Astrocyte (in vitro differentiated cells and primary cell): Measurements from ENCODE around the gene PCDHGA1. TPM values are rescaled to one million over a fixed set of nuclear protein-coding genes. Genes with fewer than 3 reads are reported as not detected.

Experiments used
- DNase-seq: peaks from one replicate; pipeline ENCODE4 v3.0.0-alpha.2; 2010; ENCODE audit warnings: low read depth
- FAIRE-seq: peaks from 2 replicates; lab custom pipeline; 2011; peaks lifted over from hg19 to GRCh38; lab: Jason Lieb, UNC
- H2AFZ ChIP-seq: 2 replicates; pipeline ENCODE4 v1.6.0; 2012; ENCODE audit warnings: low read depth, low read length, inconsistent platforms
- H3K27ac ChIP-seq: 2 replicates; pipeline ENCODE4 v1.5.1; 2011; ENCODE audit warnings: low read depth, low read length, inconsistent platforms
- H3K27me3 ChIP-seq: 2 replicates; pipeline ENCODE4 v1.6.0; 2011; ENCODE audit warnings: low read length, inconsistent platforms; ENCODE audit not compliant: insufficient read depth
- H3K36me3 ChIP-seq: 2 replicates; pipeline ENCODE4 v1.5.1; 2011; ENCODE audit warnings: low read length, inconsistent platforms; ENCODE audit not compliant: insufficient read depth
- H3K4me1 ChIP-seq: 2 replicates; pipeline ENCODE4 v1.5.1; 2011; ENCODE audit warnings: low read length, inconsistent platforms; ENCODE audit not compliant: insufficient read depth
- H3K4me2 ChIP-seq: 2 replicates; pipeline ENCODE4 v1.6.0; 2012; ENCODE audit warnings: low read length, inconsistent platforms
- H3K4me3 ChIP-seq: 2 replicates; pipeline ENCODE4 v1.5.1; 2011; ENCODE audit warnings: low read depth, mild to moderate bottlenecking, low read length, inconsistent platforms; ENCODE audit not compliant: insufficient read depth
- H3K79me2 ChIP-seq: 2 replicates; pipeline ENCODE4 v1.6.0; 2012; ENCODE audit warnings: mild to moderate bottlenecking, low read length, inconsistent platforms; ENCODE audit not compliant: insufficient read depth
- H3K9ac ChIP-seq: 2 replicates; pipeline ENCODE4 v1.6.0; 2012; ENCODE audit warnings: mild to moderate bottlenecking, low read length, inconsistent platforms
- H3K9me3 ChIP-seq: 2 replicates; pipeline ENCODE4 v1.5.1; 2012; ENCODE audit warnings: low read depth, mild to moderate bottlenecking, low read length, inconsistent platforms; ENCODE audit not compliant: insufficient read depth
- H4K20me1 ChIP-seq: 2 replicates; pipeline ENCODE4 v1.6.0; 2012; ENCODE audit warnings: low read length, inconsistent platforms; ENCODE audit not compliant: insufficient read depth
- H3K27ac Mint-ChIP-seq: one replicate; pipeline ENCODE4 v1.8.0; 2021; ENCODE audit warnings: mild to moderate bottlenecking, mixed read lengths; ENCODE audit not compliant: unreplicated experiment
- H3K27me3 Mint-ChIP-seq: one replicate; pipeline ENCODE4 v1.8.0; 2021; ENCODE audit warnings: low read depth, mixed read lengths; ENCODE audit not compliant: unreplicated experiment
- H3K36me3 Mint-ChIP-seq: one replicate; pipeline ENCODE4 v1.8.0; 2021; ENCODE audit warnings: low read depth, mixed read lengths; ENCODE audit not compliant: unreplicated experiment
- H3K4me1 Mint-ChIP-seq: one replicate; pipeline ENCODE4 v1.8.0; 2021; ENCODE audit warnings: low read depth, mixed read lengths; ENCODE audit not compliant: unreplicated experiment
- H3K4me3 Mint-ChIP-seq: one replicate; pipeline ENCODE4 v1.8.0; 2021; ENCODE audit warnings: mild to moderate bottlenecking, moderate library complexity, mixed read lengths; ENCODE audit not compliant: unreplicated experiment
- H3K9me3 Mint-ChIP-seq: one replicate; pipeline ENCODE4 v1.8.0; 2021; ENCODE audit warnings: mild to moderate bottlenecking, mixed read lengths; ENCODE audit not compliant: unreplicated experiment
- EZH2 ChIP-seq: IDR thresholded peaks from 2 replicates; pipeline ENCODE4 v1.6.1; 2012; ENCODE audit warnings: mild to moderate bottlenecking, low read length, inconsistent platforms; ENCODE audit not compliant: insufficient read depth
- total RNA-seq: library from RNA; stranded (reverse); gene quantifications from 2 replicates; pipeline ENCODE4 v1.2.1, GENCODE V29; 2021
- TF ChIP-seq, protein P1 (sequence below): IDR thresholded peaks from 2 replicates; pipeline ENCODE4 v1.5.1; 2011; ENCODE audit warnings: low read depth, mild to moderate bottlenecking, inconsistent platforms, low read length, moderate library complexity; ENCODE audit not compliant: insufficient read depth

Gene PCDHGA1
- total RNA-seq, 1 donor from 2014 or later, result 0.27 TPM

DNA sequence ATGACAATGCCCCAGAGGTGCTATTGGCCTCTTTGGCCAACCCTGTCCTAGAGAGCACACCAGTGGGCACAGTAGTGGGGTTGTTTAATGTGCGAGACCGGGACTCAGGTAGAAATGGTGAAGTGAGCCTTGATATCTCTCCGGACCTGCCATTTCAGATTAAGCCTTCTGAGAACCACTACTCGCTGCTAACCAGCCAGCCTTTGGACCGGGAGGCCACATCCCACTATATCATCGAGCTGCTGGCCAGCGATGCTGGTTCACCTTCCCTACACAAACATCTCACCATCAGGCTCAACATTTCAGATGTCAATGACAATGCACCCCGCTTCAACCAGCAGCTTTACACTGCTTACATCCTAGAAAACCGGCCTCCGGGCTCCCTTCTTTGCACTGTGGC, 160.0 kb downstream of the PCDHGA1 start:
- peaks cover 40% of the 10 kb centered on the region for H3K36me3 Mint-ChIP-seq
- Histone ChIP-seq H3K36me3 (no peaks in the 10 kb centered on the region), H4K20me1 (peaks cover 58% of the 10 kb centered on the region), H3K4me3 (no peak overlapping the region), H3K9ac (no peak overlapping the region), H2AFZ (no peak overlapping the region), H3K79me2 (peaks cover 61% of the 10 kb centered on the region), H3K9me3 (no peaks in the 10 kb centered on the region), H3K27ac (no peak overlapping the region), H3K4me1 (peaks cover 40% of the 10 kb centered on the region), H3K27me3 (no peaks in the 10 kb centered on the region), H3K4me2 (no peak overlapping the region)
- no peaks in the 10 kb centered on the region for H3K27me3 Mint-ChIP-seq
- peaks cover 33% of the 10 kb centered on the region for H3K4me1 Mint-ChIP-seq
- FAIRE-seq (no peak), DNase-seq (no peak)
- no peak for TF ChIP-seq EZH2
- TF ChIP-seq, protein P1, sequence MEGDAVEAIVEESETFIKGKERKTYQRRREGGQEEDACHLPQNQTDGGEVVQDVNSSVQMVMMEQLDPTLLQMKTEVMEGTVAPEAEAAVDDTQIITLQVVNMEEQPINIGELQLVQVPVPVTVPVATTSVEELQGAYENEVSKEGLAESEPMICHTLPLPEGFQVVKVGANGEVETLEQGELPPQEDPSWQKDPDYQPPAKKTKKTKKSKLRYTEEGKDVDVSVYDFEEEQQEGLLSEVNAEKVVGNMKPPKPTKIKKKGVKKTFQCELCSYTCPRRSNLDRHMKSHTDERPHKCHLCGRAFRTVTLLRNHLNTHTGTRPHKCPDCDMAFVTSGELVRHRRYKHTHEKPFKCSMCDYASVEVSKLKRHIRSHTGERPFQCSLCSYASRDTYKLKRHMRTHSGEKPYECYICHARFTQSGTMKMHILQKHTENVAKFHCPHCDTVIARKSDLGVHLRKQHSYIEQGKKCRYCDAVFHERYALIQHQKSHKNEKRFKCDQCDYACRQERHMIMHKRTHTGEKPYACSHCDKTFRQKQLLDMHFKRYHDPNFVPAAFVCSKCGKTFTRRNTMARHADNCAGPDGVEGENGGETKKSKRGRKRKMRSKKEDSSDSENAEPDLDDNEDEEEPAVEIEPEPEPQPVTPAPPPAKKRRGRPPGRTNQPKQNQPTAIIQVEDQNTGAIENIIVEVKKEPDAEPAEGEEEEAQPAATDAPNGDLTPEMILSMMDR, result no peak
- H3K9me3 Mint-ChIP-seq, result peaks cover 2% of the 10 kb centered on the region
- no peak overlapping the region for H3K4me3 Mint-ChIP-seq
- peak overlapping the region; percentile 15 for H3K27ac Mint-ChIP-seq

GRCh38 chr5:141490771-141491170, 160.5 kb downstream of the PCDHGA1 start:
- no peaks in the 10 kb centered on the region for H3K27me3 Mint-ChIP-seq
- Histone ChIP-seq H3K27me3 (no peaks in the 10 kb centered on the region), H3K4me1 (peaks cover 41% of the 10 kb centered on the region), H2AFZ (no peak overlapping the region), H3K9ac (no peak overlapping the region), H3K36me3 (no peaks in the 10 kb centered on the region), H4K20me1 (peaks cover 53% of the 10 kb centered on the region), H3K79me2 (peaks cover 58% of the 10 kb centered on the region), H3K27ac (no peak overlapping the region), H3K9me3 (no peaks in the 10 kb centered on the region), H3K4me2 (no peak overlapping the region), H3K4me3 (no peak overlapping the region)
- peak overlapping the region; percentile 25 for H3K4me3 Mint-ChIP-seq
- peak overlapping the region; percentile 15 for H3K27ac Mint-ChIP-seq
- TF ChIP-seq, protein P1, result no peak
- peaks cover 37% of the 10 kb centered on the region for H3K4me1 Mint-ChIP-seq
- H3K9me3 Mint-ChIP-seq, result peaks cover 2% of the 10 kb centered on the region
- no peak for FAIRE-seq
- DNase-seq, result no peak
- H3K36me3 Mint-ChIP-seq, result peaks cover 37% of the 10 kb centered on the region

DNA sequence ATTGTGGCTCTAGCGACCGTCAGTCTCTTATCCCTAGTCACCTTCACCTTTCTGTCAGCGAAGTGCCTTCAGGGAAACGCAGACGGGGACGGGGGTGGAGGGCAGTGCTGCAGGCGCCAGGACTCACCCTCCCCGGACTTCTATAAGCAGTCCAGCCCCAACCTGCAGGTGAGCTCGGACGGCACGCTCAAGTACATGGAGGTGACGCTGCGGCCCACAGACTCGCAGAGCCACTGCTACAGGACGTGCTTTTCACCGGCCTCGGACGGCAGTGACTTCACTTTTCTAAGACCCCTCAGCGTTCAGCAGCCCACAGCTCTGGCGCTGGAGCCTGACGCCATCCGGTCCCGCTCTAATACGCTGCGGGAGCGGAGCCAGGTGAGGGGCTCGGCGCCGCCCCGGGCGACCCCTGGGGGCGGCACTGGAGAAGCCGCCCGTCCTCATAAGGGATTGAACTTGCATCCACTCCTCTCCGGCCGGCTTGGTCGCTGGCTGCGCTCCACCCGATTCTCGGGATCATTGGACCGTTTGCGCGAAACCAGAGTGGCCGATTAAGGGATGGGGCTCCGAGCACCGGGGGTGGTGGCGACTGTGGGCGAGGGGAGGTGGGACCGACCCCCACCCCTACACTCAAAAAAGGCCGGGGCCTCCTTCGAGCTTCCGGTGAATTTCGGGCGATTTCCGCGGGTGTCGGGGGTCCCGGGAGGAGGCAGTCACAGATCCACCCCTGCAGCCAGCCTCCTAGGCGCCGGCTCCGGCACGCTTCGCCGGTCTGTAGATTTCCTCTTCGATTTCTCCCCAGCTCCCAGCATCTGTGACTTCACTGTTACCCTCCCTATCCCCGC, 161.2 kb downstream of the PCDHGA1 start:
- H3K36me3 ChIP-seq, result no peaks in the 10 kb centered on the region
- no peaks in the 10 kb centered on the region for H3K27me3 ChIP-seq
- H3K9me3 ChIP-seq, result no peaks in the 10 kb centered on the region
- Mint-ChIP-seq H3K9me3 (peaks cover 2% of the 10 kb centered on the region), H3K36me3 (peaks cover 32% of the 10 kb centered on the region), H3K4me3 (no peak overlapping the region), H3K4me1 (peaks cover 45% of the 10 kb centered on the region), H3K27me3 (no peaks in the 10 kb centered on the region), H3K27ac (no peak overlapping the region)
- no peak overlapping the region for H2AFZ ChIP-seq
- FAIRE-seq, result no peak
- H3K9ac ChIP-seq, result no peak overlapping the region
- H3K4me3 ChIP-seq, result no peak overlapping the region
- no peak overlapping the region for H3K4me2 ChIP-seq
- H3K79me2 ChIP-seq, result peaks cover 51% of the 10 kb centered on the region
- H3K27ac ChIP-seq, result no peak overlapping the region
- no peak for DNase-seq
- H4K20me1 ChIP-seq, result peaks cover 46% of the 10 kb centered on the region
- TF ChIP-seq, protein P1, result no peak
- no peak for TF ChIP-seq EZH2
- peaks cover 49% of the 10 kb centered on the region for H3K4me1 ChIP-seq
